ENCODE measurements around the gene ESPL1.
A peak's percentile ranks its signal among the peaks of the same experiment; 100 is the strongest.

The ESPL1 gene

GRCh38 chr12:53253298-53253697 lies 14.8 kb upstream of the ESPL1 start:
- in situ Hi-C loops (cut with MboI; ENCODE audit: low pct_unique_long_range_greater_than_20kb, low sequenced_read_pairs) = no loop called here
- no peak for DNase-seq

GRCh38 chr12:53254816-53255545 lies 13.1 kb upstream of the ESPL1 start:
- in situ Hi-C loops (cut with MboI; ENCODE audit: low pct_unique_long_range_greater_than_20kb, low sequenced_read_pairs) = no loop called here
- no peak for DNase-seq

GRCh38 chr12:53255996-53256395 lies 12.1 kb upstream of the ESPL1 start:
- in situ Hi-C loops (cut with MboI; ENCODE audit: low pct_unique_long_range_greater_than_20kb, low sequenced_read_pairs) = no loop called here
- peak; percentile 78 for DNase-seq

- in situ Hi-C loops (cut with MboI; ENCODE audit: low pct_unique_long_range_greater_than_20kb, low sequenced_read_pairs) = no loop called here
- DNase-seq = no peak
Observed at GRCh38 chr12:53258541-53259539, 9.3 kb upstream of the ESPL1 start.

GRCh38 chr12:53259891-53260290 lies 8.2 kb upstream of the ESPL1 start:
- DNase-seq = no peak
- in situ Hi-C loops (cut with MboI; ENCODE audit: low pct_unique_long_range_greater_than_20kb, low sequenced_read_pairs) = no loop called here

- DNase-seq = no peak
- in situ Hi-C loops (cut with MboI; ENCODE audit: low pct_unique_long_range_greater_than_20kb, low sequenced_read_pairs) = no loop called here
Observed at GRCh38 chr12:53265783-53266182, 2.3 kb upstream of the ESPL1 start.

GRCh38 chr12:53267306-53267998 lies 647 bp upstream of the ESPL1 start:
- peak; percentile 60 for DNase-seq
- in situ Hi-C loops (cut with MboI; ENCODE audit: low pct_unique_long_range_greater_than_20kb, low sequenced_read_pairs) = no loop called here

GRCh38 chr12:53268630-53269562 lies 797 bp downstream of the ESPL1 start:
- no peak for DNase-seq
- in situ Hi-C loops (cut with MboI; ENCODE audit: low pct_unique_long_range_greater_than_20kb, low sequenced_read_pairs) = no loop called here

GRCh38 chr12:53274445-53274844 lies 6.3 kb downstream of the ESPL1 start:
- in situ Hi-C loops (cut with MboI; ENCODE audit: low pct_unique_long_range_greater_than_20kb, low sequenced_read_pairs) = no loop called here
- no peak for DNase-seq

GRCh38 chr12:53276511-53276910 lies 8.4 kb downstream of the ESPL1 start:
- in situ Hi-C loops (cut with MboI; ENCODE audit: low pct_unique_long_range_greater_than_20kb, low sequenced_read_pairs) = loop anchor here (25.0 kb wide), 1 partner anchor 214 kb away; the partner anchor contains the start of gene TNS2
- no peak for DNase-seq

GRCh38 chr12:53277981-53278380 lies 9.9 kb downstream of the ESPL1 start:
- in situ Hi-C loops (cut with MboI; ENCODE audit: low pct_unique_long_range_greater_than_20kb, low sequenced_read_pairs) = loop anchor here (25.0 kb wide), 1 partner anchor 216 kb away; the partner anchor contains the start of gene TNS2
- no peak for DNase-seq

- DNase-seq = no peak
- in situ Hi-C loops (cut with MboI; ENCODE audit: low pct_unique_long_range_greater_than_20kb, low sequenced_read_pairs) = loop anchor here (25.0 kb wide), 1 partner anchor 217 kb away; the partner anchor contains the start of gene TNS2
Observed at GRCh38 chr12:53279283-53279869, 11.3 kb downstream of the ESPL1 start.

GRCh38 chr12:53279888-53280498 lies 11.9 kb downstream of the ESPL1 start:
- in situ Hi-C loops (cut with MboI; ENCODE audit: low pct_unique_long_range_greater_than_20kb, low sequenced_read_pairs) = loop anchor here (25.0 kb wide), 1 partner anchor 218 kb away; the partner anchor contains the start of gene TNS2
- no peak for DNase-seq

- no peak for DNase-seq
- in situ Hi-C loops (cut with MboI; ENCODE audit: low pct_unique_long_range_greater_than_20kb, low sequenced_read_pairs) = loop anchor here (25.0 kb wide), 1 partner anchor 224 kb away; the partner anchor contains the start of gene TNS2
Observed at GRCh38 chr12:53286448-53286847, 18.3 kb downstream of the ESPL1 start.

GRCh38 chr12:53287741-53288216 lies 19.7 kb downstream of the ESPL1 start:
- in situ Hi-C loops (cut with MboI; ENCODE audit: low pct_unique_long_range_greater_than_20kb, low sequenced_read_pairs) = loop anchor here (25.0 kb wide), 1 partner anchor 225 kb away; the partner anchor contains the start of gene TNS2
- peak; percentile 67 for DNase-seq

- in situ Hi-C loops (cut with MboI; ENCODE audit: low pct_unique_long_range_greater_than_20kb, low sequenced_read_pairs) = loop anchor here (25.0 kb wide), 1 partner anchor 226 kb away; the partner anchor contains the start of gene TNS2
- no peak for DNase-seq
Observed at GRCh38 chr12:53288322-53288721, 20.2 kb downstream of the ESPL1 start.

- in situ Hi-C loops (cut with MboI; ENCODE audit: low pct_unique_long_range_greater_than_20kb, low sequenced_read_pairs) = loop anchor here (25.0 kb wide), 1 partner anchor 228 kb away; the partner anchor contains the start of gene TNS2
Observed at GRCh38 chr12:53289891-53290290, 21.8 kb downstream of the ESPL1 start.

More at GRCh38 chr12:53289891-53290290, 21.8 kb downstream of the ESPL1 start:
- no peak for DNase-seq

Measured in KBM-7 (cell line).